A549 (cell line): Measurements from ENCODE around the gene ZNF575. TPM values are rescaled to one million over a fixed set of nuclear protein-coding genes. Genes with fewer than 3 reads are reported as not detected.

ENCODE experiments used
- ATAC-seq, 2 experiments: fragments of 200-7000 bp in 1 of 2; fragments of >200 bp in 1 of 2; cut with Nextera tagmentation in 1 of 2; cut with Tn5 transposase in 1 of 2; 3 replicates each; pipeline versions ENCODE4 v1.8.0 to v1.9.1; 2018 to 2020; ENCODE audit warnings: mild to moderate bottlenecking in 1 of 2, moderate library complexity in 1 of 2
- CTCF ChIA-PET: fragments of 300-600 bp; sonication (Branson Sonifier 250); formaldehyde crosslinking; extraction: SDS; loops from one replicate; lab custom pipeline; 2021; ENCODE audit warnings: antibody characterized with exemption, inconsistent platforms; lab: Yijun Ruan, JAX
- POLR2A ChIA-PET: fragments of 350-600 bp; formaldehyde crosslinking; extraction: SDS; loops from one replicate; lab custom pipeline; 2021; ENCODE audit warnings: antibody characterized with exemption, inconsistent platforms; lab: Yijun Ruan, JAX
- DNase-seq, 2 experiments: peaks; one replicate each; pipeline versions ENCODE4 v3.0.0 to v3.0.0-alpha.2; 2011 to 2016; ENCODE audit warnings: low read depth in 1 of 2, low spot score in 1 of 2
- FAIRE-seq: peaks from 2 replicates; lab custom pipeline; 2011; peaks lifted over from hg19 to GRCh38; lab: Jason Lieb, UNC
- H3K27ac ChIP-seq, 2 experiments: fragments of >200 bp; sonication (Bioruptor Twin); formaldehyde crosslinking; 3 replicates each; pipeline ENCODE4 v1.5.1; 2016 to 2017
- H3K4me1 ChIP-seq: fragments of >200 bp; sonication (Bioruptor Twin); formaldehyde crosslinking; 3 replicates; pipeline ENCODE4 v1.6.1; 2016
- H3K4me2 ChIP-seq: fragments of >200 bp; sonication (Bioruptor Twin); formaldehyde crosslinking; 3 replicates; pipeline ENCODE4 v1.6.1; 2016
- H3K4me3 ChIP-seq: fragments of >200 bp; sonication (Bioruptor Twin); formaldehyde crosslinking; 3 replicates; pipeline ENCODE4 v1.5.1; 2016
- H3K9me3 ChIP-seq: fragments of >200 bp; sonication (Bioruptor Twin); formaldehyde crosslinking; 3 replicates; pipeline ENCODE4 v1.6.1; 2016
- BHLHE40 ChIP-seq: IDR thresholded peaks from 2 replicates; pipeline ENCODE4 v1.6.1; 2012; ENCODE audit warnings: low read depth, low read length, inconsistent platforms
- CBX2 ChIP-seq: fragments of 200-600 bp; sonication (generic); IDR thresholded peaks from 2 replicates; pipeline ENCODE4 v1.6.1; 2016; ENCODE audit warnings: low read depth, mild to moderate bottlenecking, borderline replicate concordance
- ESRRA ChIP-seq: fragments of 150-350 bp; IDR thresholded peaks from 2 replicates; pipeline ENCODE4 v1.6.1; 2014; ENCODE audit warnings: mild to moderate bottlenecking, low read length, borderline replicate concordance
- FOSL2 ChIP-seq, 2 experiments: fragments of 450-650 bp in 1 of 2; fragments of >200 bp in 1 of 2; sonication (Bioruptor Twin) in 1 of 2; formaldehyde crosslinking; IDR thresholded peaks; 2 replicates each; pipeline versions ENCODE4 v1.5.0 to v1.6.1; 2016 to 2020; ENCODE audit warnings: mild to moderate bottlenecking in 1 of 2, moderate library complexity in 1 of 2
- FOXS1 ChIP-seq: fragments of 250-450 bp; sonication (Bioruptor Pico); IDR thresholded peaks from 2 replicates; pipeline ENCODE4 v1.5.0; 2020; ENCODE audit warnings: mild to moderate bottlenecking, moderate library complexity
- GATA3 ChIP-seq: IDR thresholded peaks from 2 replicates; pipeline ENCODE4 v1.6.1; 2012; ENCODE audit warnings: borderline replicate concordance
- HOXA7 ChIP-seq: fragments of 250-450 bp; sonication (Bioruptor Pico); IDR thresholded peaks from 2 replicates; pipeline ENCODE4 v1.5.0; 2020; ENCODE audit warnings: mild to moderate bottlenecking, moderate library complexity
- HOXB5 ChIP-seq: fragments of 250-450 bp; sonication (Bioruptor Pico); IDR thresholded peaks from 2 replicates; pipeline ENCODE4 v1.5.0; 2020; ENCODE audit warnings: mild to moderate bottlenecking, moderate library complexity
- JUN ChIP-seq, 2 experiments: fragments of >200 bp; sonication (Bioruptor Twin); formaldehyde crosslinking; IDR thresholded peaks; 2 replicates in 1 of 2; 3 replicates in 1 of 2; pipeline ENCODE4 v1.6.1; 2016 to 2017
- KDM1A ChIP-seq: fragments of 200-600 bp; sonication (generic); IDR thresholded peaks from 2 replicates; pipeline ENCODE4 v1.6.1; 2016; ENCODE audit warnings: low read depth, mild to moderate bottlenecking
- MAFK ChIP-seq: fragments of 450-650 bp; IDR thresholded peaks from 2 replicates; pipeline ENCODE4 v1.6.1; 2014; ENCODE audit not compliant: partially characterized antibody
- NFE2L2 ChIP-seq: fragments of 150-350 bp; conservative IDR thresholded peaks from 2 replicates; pipeline ENCODE4 v1.6.1; 2014; ENCODE audit warnings: low read length
- NR3C1 ChIP-seq: fragments of >200 bp; sonication (Bioruptor Twin); formaldehyde crosslinking; IDR thresholded peaks from 3 replicates; pipeline ENCODE4 v1.6.1; 2017
- PHF8 ChIP-seq: fragments of 200-600 bp; sonication (generic); IDR thresholded peaks from 2 replicates; pipeline ENCODE4 v1.6.1; 2016; ENCODE audit warnings: low read depth, mild to moderate bottlenecking, antibody characterized with exemption, moderate library complexity, borderline replicate concordance
- POLR2A ChIP-seq: IDR thresholded peaks from 2 replicates; pipeline ENCODE4 v1.6.1; 2012; ENCODE audit warnings: mild to moderate bottlenecking, low read length
- TP53 ChIP-seq: fragments of 250-450 bp; sonication (Bioruptor Pico); IDR thresholded peaks from 2 replicates; pipeline ENCODE4 v1.5.0; 2021; ENCODE audit warnings: mild to moderate bottlenecking, moderate library complexity
- ZC3H11A ChIP-seq: fragments of 450-650 bp; IDR thresholded peaks from 2 replicates; pipeline ENCODE4 v1.6.1; 2014; ENCODE audit warnings: antibody characterized with exemption, mild to moderate bottlenecking
- ZFP36 ChIP-seq: fragments of 450-650 bp; IDR thresholded peaks from 2 replicates; pipeline ENCODE4 v1.6.1; 2014; ENCODE audit warnings: borderline replicate concordance; ENCODE audit not compliant: partially characterized antibody
- WGBS: methylation state at CpG from one replicate; pipeline ENCODE4 v1.1.6; 2017; ENCODE audit errors: missing lambda C conversion rate; 5-methylcytosine and 5-hydroxymethylcytosine counted together
- polyA plus RNA-seq, 4 experiments: library from polyadenylated mRNA; depleted of rRNA in 3 of 4; stranded (reverse); fragments of >200 nt; fragmentation: RNase III in 1 of 4; extraction: RNeasy Plus Mini Kit Qiagen cat#74134 plus additional on column Dnase treatment in 1 of 4; gene quantifications; 2 replicates in 3 of 4; 3 replicates in 1 of 4; pipeline ENCODE4 v1.2.3, GENCODE V29; 2011 to 2017
- TF ChIP-seq, protein P1 (sequence below): fragments of 450-650 bp; IDR thresholded peaks from 2 replicates; pipeline ENCODE4 v1.6.1; 2014; ENCODE audit warnings: antibody characterized with exemption
- TF ChIP-seq, protein P2 (sequence below): fragments of >200 bp; sonication (Bioruptor Twin); formaldehyde crosslinking; IDR thresholded peaks from 3 replicates; pipeline ENCODE4 v1.6.1; 2016
- TF ChIP-seq, protein P3 (sequence below): IDR thresholded peaks from 2 replicates; pipeline ENCODE4 v1.6.1; 2012
- TF ChIP-seq, protein P4 (sequence below): fragments of 250-450 bp; sonication (Bioruptor Pico); IDR thresholded peaks from 2 replicates; pipeline ENCODE4 v1.5.0; 2020; ENCODE audit warnings: low read depth, mild to moderate bottlenecking, moderate library complexity
- TF ChIP-seq, protein P5 (sequence below): fragments of >200 bp; sonication (Bioruptor Twin); formaldehyde crosslinking; IDR thresholded peaks from 3 replicates; pipeline ENCODE4 v1.5.1; 2016
- TF ChIP-seq, protein P6 (sequence below): fragments of 200-600 bp; sonication (generic); IDR thresholded peaks from 2 replicates; pipeline ENCODE4 v1.6.1; 2016; ENCODE audit warnings: antibody characterized with exemption, mild to moderate bottlenecking, moderate library complexity

Gene ZNF575
- polyA plus RNA-seq, 2 of the 4 experiments (the other 2 are of a cell fraction) = 0.09 to 1.5 TPM

DNA sequence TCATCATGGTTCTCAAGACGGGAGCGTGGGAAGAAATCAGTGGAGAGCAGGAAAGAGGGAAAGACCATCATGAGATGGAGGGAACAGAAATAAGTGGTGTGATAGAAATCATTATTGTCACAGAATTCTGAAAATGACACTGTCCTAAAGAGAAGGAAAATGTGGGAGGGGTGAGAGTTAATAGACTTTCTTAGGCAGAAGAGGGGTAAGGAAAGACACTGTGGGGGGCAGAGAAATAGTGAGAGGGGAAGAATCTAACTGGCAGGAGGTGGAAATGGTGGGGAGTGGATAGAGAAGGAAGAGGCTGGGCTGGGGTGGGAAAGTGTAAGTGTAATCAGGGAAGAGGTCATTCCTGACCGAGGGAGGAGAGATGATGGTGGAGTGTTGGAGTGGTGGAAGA is 45.8 kb downstream of the ZNF575 start (continued):
- TF ChIP-seq, protein P1, sequence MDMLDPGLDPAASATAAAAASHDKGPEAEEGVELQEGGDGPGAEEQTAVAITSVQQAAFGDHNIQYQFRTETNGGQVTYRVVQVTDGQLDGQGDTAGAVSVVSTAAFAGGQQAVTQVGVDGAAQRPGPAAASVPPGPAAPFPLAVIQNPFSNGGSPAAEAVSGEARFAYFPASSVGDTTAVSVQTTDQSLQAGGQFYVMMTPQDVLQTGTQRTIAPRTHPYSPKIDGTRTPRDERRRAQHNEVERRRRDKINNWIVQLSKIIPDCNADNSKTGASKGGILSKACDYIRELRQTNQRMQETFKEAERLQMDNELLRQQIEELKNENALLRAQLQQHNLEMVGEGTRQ = no peak
- TF ChIP-seq PHF8 (no peak), ZC3H11A (no peak), HOXA7 (no peak)
- TF ChIP-seq, protein P2, sequence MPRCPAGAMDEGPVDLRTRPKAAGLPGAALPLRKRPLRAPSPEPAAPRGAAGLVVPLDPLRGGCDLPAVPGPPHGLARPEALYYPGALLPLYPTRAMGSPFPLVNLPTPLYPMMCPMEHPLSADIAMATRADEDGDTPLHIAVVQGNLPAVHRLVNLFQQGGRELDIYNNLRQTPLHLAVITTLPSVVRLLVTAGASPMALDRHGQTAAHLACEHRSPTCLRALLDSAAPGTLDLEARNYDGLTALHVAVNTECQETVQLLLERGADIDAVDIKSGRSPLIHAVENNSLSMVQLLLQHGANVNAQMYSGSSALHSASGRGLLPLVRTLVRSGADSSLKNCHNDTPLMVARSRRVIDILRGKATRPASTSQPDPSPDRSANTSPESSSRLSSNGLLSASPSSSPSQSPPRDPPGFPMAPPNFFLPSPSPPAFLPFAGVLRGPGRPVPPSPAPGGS = no peak

DNA sequence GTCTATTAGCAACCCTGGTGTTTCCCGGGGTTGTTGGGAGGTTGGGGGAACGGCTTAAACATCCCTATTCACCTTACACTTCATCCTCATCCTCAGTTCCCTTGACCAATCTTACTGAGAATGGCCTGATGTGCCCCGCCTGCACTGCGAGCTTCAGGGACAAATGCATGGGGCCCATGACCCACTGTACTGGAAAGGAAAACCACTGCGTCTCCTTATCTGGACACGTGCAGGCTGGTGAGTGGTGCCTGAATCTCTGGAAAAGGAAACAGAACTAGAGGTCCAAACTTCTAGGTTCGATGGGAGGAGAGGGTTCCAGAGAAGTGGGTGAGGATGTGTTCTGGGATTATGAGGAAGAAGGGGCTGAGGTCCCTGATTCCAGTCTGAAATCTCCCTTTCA is 48.5 kb downstream of the ZNF575 start:
- H3K4me3 ChIP-seq = no peak overlapping the region
- FAIRE-seq = no peak
- POLR2A ChIA-PET = no interaction called here
- CTCF ChIA-PET = interaction anchor here (1.2 kb wide), 1 partner anchor 13 kb away, joined by 4 read pairs; no protein-coding TSS in a partner anchor
- no peaks in the 10 kb centered on the region for H3K9me3 ChIP-seq
- TF ChIP-seq, protein P3, sequence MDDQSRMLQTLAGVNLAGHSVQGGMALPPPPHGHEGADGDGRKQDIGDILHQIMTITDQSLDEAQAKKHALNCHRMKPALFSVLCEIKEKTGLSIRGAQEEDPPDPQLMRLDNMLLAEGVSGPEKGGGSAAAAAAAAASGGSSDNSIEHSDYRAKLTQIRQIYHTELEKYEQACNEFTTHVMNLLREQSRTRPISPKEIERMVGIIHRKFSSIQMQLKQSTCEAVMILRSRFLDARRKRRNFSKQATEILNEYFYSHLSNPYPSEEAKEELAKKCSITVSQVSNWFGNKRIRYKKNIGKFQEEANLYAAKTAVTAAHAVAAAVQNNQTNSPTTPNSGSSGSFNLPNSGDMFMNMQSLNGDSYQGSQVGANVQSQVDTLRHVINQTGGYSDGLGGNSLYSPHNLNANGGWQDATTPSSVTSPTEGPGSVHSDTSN = no peak
- TF ChIP-seq NFE2L2 = no peak
- TF ChIP-seq POLR2A = no peak
- TF ChIP-seq ZFP36 = no peak
- no peak for TF ChIP-seq FOXS1
- no peak for TF ChIP-seq BHLHE40
- no peak for TF ChIP-seq GATA3
- TF ChIP-seq, protein P4, sequence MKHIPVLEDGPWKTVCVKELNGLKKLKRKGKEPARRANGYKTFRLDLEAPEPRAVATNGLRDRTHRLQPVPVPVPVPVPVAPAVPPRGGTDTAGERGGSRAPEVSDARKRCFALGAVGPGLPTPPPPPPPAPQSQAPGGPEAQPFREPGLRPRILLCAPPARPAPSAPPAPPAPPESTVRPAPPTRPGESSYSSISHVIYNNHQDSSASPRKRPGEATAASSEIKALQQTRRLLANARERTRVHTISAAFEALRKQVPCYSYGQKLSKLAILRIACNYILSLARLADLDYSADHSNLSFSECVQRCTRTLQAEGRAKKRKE = no peak
- no peak for TF ChIP-seq MAFK
- TF ChIP-seq, protein P5, sequence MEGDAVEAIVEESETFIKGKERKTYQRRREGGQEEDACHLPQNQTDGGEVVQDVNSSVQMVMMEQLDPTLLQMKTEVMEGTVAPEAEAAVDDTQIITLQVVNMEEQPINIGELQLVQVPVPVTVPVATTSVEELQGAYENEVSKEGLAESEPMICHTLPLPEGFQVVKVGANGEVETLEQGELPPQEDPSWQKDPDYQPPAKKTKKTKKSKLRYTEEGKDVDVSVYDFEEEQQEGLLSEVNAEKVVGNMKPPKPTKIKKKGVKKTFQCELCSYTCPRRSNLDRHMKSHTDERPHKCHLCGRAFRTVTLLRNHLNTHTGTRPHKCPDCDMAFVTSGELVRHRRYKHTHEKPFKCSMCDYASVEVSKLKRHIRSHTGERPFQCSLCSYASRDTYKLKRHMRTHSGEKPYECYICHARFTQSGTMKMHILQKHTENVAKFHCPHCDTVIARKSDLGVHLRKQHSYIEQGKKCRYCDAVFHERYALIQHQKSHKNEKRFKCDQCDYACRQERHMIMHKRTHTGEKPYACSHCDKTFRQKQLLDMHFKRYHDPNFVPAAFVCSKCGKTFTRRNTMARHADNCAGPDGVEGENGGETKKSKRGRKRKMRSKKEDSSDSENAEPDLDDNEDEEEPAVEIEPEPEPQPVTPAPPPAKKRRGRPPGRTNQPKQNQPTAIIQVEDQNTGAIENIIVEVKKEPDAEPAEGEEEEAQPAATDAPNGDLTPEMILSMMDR = no peak
- TF ChIP-seq ESRRA = no peak
- TF ChIP-seq, all 56 proteins: peak for 0
- WGBS = 50% methylated on average over 7 of the region's 7 CpGs
- no peaks in the 10 kb centered on the region for H3K4me1 ChIP-seq
- H3K4me2 ChIP-seq = no peak overlapping the region
- ATAC-seq (no peak; a peak in 1 of 6 replicates), DNase-seq (no peak)
- H3K27ac ChIP-seq = no peak overlapping the region

DNA sequence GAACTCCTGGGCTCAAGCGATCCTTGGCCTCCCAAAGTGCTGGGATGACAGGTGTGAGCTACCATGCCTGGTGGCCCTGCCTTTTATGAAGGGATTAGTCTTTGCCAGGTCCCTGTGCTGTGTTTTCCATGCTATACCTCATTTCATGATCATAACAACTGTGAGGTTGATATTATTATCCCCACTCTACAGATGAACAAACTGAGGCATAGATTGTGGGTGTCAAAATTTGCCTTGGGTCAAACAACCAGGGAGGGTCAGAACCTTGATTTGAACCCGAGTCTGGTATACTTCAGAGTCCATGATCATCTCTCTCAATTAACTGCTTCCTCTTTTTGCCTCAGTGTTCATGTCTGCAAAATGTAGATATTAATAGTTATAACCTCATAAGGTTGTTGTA is 49.5 kb downstream of the ZNF575 start:
- DNase-seq (no peak), FAIRE-seq (no peak), ATAC-seq (no peak)
- Histone ChIP-seq H3K27ac (no peak overlapping the region), H3K4me2 (no peak overlapping the region), H3K4me1 (no peaks in the 10 kb centered on the region), H3K4me3 (no peak overlapping the region), H3K9me3 (no peaks in the 10 kb centered on the region)
- POLR2A ChIA-PET = no interaction called here
- WGBS = 52% methylated on average over 2 of the region's 2 CpGs
- CTCF ChIA-PET = interaction anchor here (1.1 to 3.0 kb wide), 3 partner anchors 12 to 136 kb away, joined by 5 to 15 read pairs (median 7); no protein-coding TSS in a partner anchor
- TF ChIP-seq KDM1A = no peak
- no peak for TF ChIP-seq FOSL2 (IDR thresholded peaks at IDR 0.05)
- TF ChIP-seq FOSL2 (CRISPR knock-in tag; IDR thresholded peaks at IDR 0.05) = no peak
- TF ChIP-seq NR3C1 = no peak
- no peak for TF ChIP-seq CBX2
- TF ChIP-seq, protein P6, sequence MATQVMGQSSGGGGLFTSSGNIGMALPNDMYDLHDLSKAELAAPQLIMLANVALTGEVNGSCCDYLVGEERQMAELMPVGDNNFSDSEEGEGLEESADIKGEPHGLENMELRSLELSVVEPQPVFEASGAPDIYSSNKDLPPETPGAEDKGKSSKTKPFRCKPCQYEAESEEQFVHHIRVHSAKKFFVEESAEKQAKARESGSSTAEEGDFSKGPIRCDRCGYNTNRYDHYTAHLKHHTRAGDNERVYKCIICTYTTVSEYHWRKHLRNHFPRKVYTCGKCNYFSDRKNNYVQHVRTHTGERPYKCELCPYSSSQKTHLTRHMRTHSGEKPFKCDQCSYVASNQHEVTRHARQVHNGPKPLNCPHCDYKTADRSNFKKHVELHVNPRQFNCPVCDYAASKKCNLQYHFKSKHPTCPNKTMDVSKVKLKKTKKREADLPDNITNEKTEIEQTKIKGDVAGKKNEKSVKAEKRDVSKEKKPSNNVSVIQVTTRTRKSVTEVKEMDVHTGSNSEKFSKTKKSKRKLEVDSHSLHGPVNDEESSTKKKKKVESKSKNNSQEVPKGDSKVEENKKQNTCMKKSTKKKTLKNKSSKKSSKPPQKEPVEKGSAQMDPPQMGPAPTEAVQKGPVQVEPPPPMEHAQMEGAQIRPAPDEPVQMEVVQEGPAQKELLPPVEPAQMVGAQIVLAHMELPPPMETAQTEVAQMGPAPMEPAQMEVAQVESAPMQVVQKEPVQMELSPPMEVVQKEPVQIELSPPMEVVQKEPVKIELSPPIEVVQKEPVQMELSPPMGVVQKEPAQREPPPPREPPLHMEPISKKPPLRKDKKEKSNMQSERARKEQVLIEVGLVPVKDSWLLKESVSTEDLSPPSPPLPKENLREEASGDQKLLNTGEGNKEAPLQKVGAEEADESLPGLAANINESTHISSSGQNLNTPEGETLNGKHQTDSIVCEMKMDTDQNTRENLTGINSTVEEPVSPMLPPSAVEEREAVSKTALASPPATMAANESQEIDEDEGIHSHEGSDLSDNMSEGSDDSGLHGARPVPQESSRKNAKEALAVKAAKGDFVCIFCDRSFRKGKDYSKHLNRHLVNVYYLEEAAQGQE = no peak
- no peak for TF ChIP-seq PHF8
- TF ChIP-seq HOXB5 (CRISPR knock-in tag) = no peak
- no peak for TF ChIP-seq JUN (IDR thresholded peaks at IDR 0.05)
- no peak for TF ChIP-seq MAFK
- TF ChIP-seq, protein P5 = no peak
- TF ChIP-seq TP53 = no peak
- no peak for TF ChIP-seq GATA3
